Ureter (tissue), 1 donor: Measurements from ENCODE around the gene PDIA6. TPM values are rescaled to one million over a fixed set of nuclear protein-coding genes. Genes with fewer than 3 reads are reported as not detected.

Experiments used
- total RNA-seq: library from RNA; stranded (reverse); gene quantifications from one replicate; pipeline ENCODE4 v1.2.4, GENCODE V29; 2023
- donor health status: DM: yes; HTN: yes; CAD: no.

The PDIA6 gene
- total RNA-seq, 1 donor from 2014 or later: 125 TPM

Other genes with a start within 250 kb of the PDIA6 start
- gene NOL10, start 122.8 kb downstream of the PDIA6 start, total RNA-seq: 30.4 TPM
- 0.23 TPM for gene ATP6V1C2, start 91.2 kb downstream of the PDIA6 start, total RNA-seq
- gene KCNF1, start 99.1 kb upstream of the PDIA6 start, total RNA-seq: 0.60 TPM